ENCODE results near the gene TOR1B.

DNA sequence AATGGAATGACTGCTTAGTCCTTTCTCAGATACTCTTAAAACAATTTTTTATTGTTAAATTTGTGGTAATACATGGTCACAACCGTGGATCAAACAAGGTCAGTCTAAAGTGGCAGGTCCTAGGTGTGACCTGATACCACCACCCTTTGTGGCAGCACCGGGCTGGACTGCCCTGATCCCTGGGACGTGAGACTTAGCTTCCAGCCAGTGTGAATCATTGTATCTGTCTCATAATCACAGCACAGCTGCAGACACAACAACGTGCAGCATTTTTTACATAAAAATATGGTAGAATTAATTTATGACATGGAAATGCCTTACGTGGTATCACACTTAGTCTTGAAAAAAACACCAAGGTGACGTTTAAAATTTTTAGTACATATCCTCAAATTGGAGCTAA is 7.8 kb downstream of the TOR1B start:
- TF ChIP-seq, protein P1, sequence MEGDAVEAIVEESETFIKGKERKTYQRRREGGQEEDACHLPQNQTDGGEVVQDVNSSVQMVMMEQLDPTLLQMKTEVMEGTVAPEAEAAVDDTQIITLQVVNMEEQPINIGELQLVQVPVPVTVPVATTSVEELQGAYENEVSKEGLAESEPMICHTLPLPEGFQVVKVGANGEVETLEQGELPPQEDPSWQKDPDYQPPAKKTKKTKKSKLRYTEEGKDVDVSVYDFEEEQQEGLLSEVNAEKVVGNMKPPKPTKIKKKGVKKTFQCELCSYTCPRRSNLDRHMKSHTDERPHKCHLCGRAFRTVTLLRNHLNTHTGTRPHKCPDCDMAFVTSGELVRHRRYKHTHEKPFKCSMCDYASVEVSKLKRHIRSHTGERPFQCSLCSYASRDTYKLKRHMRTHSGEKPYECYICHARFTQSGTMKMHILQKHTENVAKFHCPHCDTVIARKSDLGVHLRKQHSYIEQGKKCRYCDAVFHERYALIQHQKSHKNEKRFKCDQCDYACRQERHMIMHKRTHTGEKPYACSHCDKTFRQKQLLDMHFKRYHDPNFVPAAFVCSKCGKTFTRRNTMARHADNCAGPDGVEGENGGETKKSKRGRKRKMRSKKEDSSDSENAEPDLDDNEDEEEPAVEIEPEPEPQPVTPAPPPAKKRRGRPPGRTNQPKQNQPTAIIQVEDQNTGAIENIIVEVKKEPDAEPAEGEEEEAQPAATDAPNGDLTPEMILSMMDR (IDR thresholded peaks at IDR 0.05) = no peak
- TF ChIP-seq POLR2A (IDR thresholded peaks at IDR 0.05) = no peak
